Measurements from ENCODE around the gene STK39. TPM values are rescaled to one million over a fixed set of nuclear protein-coding genes. Genes with fewer than 3 reads are reported as not detected.

STK39 gene
- total and polyA plus RNA-seq, 9 of the 15 experiments (the other 6 are each of a cell fraction or from before 2014, with no cell fraction given): 0.19 to 0.76 (median 0.51) TPM

GRCh38 chr2:167944825-167945659 is 302.4 kb downstream of the STK39 start (continued):
- TF ChIP-seq ELK3 (CRISPR knock-in tag; IDR thresholded peaks at IDR 0.05) (peak; percentile 74; the same call in 1 of the 2 replicates), ZNF75A (CRISPR knock-in tag; IDR thresholded peaks at IDR 0.05) (peak; percentile 83), NONO (IDR thresholded peaks at IDR 0.05; ENCODE audit: low read depth in 2 of 2, low read length in 1 of 2) (0 out of 4 replicates have a peak, but pooled peaks of 1 of the 2 experiments have one; percentile 19), ZNF408 (CRISPR knock-in tag; IDR thresholded peaks at IDR 0.05; ENCODE audit: low read depth) (no peak), ELK1 (CRISPR knock-in tag; IDR thresholded peaks at IDR 0.05) (no peak), TBP (optimal IDR thresholded peaks at IDR 0.05; ENCODE audit: low read depth, low read length) (no peak), CHD2 (IDR thresholded peaks at IDR 0.05; ENCODE audit: low read depth, low read length) (no peak), U2AF1 (optimal IDR thresholded peaks at IDR 0.05; ENCODE audit: low read depth, low read length) (no peak), HMBOX1 (IDR thresholded peaks at IDR 0.05) (peak; percentile 62; the same call in 1 of the 2 replicates), ZNF121 (CRISPR knock-in tag; conservative IDR thresholded peaks at IDR 0.05) (no peak), TCF15 (CRISPR knock-in tag; IDR thresholded peaks at IDR 0.05) (peak; percentile 70; the same call in 1 of the 2 replicates), MAX (CRISPR knock-in tag; IDR thresholded peaks at IDR 0.05) (no peak), HOMEZ (CRISPR knock-in tag; IDR thresholded peaks at IDR 0.05) (peak; percentile 64; the same call in 1 of the 2 replicates), SMARCA5 (IDR thresholded peaks at IDR 0.05) (no peak), ZNF717 (CRISPR knock-in tag; IDR thresholded peaks at IDR 0.05) (no peak), SRSF1 (IDR thresholded peaks at IDR 0.05; ENCODE audit: low read depth, low read length) (no peak), SRF (CRISPR knock-in tag; IDR thresholded peaks at IDR 0.05) (peak in 1 of 2 experiments; percentile 96; a peak in 2 of 4 replicates), KLF10 (CRISPR knock-in tag; IDR thresholded peaks at IDR 0.05) (no peak), THAP12 (CRISPR knock-in tag; IDR thresholded peaks at IDR 0.05) (no peak)

Measured in K562 (cell line).